D341Med (cell line): ENCODE measurements around the gene PRDM11.
A peak's percentile ranks its signal among the peaks of the same experiment; 100 is the strongest.

ENCODE experiments used
- DNase-seq: peaks from one replicate; pipeline ENCODE4 v3.0.0; 2012; ENCODE audit warnings: low spot score

PRDM11 gene

DNA sequence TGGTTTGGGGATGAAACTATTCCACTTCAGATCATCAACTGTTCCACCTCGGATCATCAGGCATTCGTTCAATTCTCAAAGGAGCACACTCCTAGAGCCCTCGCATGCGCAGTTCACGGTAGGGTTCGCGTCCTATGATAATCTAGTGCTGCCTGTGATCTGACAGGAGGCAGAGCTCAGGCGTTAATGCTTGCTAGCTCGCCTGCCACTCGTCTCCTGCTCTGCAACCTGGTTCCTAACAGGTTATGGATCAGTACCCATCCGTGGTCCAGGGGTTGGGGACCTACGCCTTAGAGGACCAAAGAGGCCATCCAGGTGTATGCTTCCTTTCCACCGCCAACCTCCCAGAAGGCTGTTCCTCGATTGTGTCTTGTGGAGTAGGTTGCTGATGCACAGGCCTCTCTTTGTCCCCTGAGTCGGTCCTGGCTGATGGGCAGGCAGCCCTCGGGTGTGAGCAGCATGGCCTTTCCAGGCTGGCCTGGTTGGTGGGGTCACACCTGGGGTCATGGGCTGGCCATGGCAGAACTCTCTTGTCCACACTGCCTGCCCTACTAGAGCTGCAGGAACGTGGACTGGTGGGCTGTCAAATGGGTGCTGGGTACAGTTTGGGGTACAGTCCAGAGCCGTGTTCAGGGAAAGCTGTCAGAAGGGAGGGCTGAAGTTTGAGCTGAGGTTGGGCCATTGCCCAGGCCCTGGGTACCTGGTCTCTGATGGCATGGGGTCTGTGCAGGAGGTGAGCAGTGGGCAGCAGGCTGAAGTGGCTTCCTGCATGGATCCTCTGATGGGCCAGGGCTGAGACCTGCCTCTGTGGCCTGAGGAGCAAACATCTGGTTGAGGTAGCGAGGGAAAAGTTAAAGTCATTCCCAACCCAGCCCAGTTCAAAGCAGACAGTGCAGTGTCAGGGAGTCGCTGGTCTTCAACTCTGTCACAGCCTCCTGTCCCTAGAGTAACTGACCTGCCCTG lies 11.1 kb downstream of the PRDM11 start:
- no peak for DNase-seq

DNA sequence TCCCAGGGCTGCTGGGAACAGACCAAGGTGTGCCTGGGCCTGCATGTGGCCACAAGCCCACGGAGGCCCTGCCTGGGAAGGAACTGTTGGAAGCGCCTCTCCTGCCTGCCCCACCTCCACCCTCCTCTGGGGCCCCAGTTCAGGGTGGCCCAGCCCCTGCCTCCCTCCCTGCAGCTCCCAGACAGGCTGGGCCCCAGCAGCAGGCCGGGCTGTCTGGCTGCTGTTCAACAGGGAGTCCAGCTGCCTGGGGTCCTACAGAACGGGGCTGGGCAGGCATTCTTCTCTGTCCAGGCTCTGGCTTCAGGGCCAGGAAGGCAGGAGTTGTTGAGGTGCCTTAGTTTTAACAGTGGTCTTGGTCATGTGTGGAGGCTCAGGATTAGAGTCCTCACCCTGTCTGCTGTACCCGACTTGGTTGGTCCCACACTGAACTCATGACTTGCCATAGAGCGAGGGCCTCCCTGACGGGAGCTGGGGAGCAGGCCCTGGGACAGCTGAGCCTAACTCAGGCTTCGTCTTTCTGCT lies 11.8 kb downstream of the PRDM11 start:
- no peak for DNase-seq

GRCh38 chr11:45158891-45159605 lies 12.6 kb downstream of the PRDM11 start:
- DNase-seq, result no peak

- DNase-seq, result no peak
These were observed 13.4 kb downstream of the PRDM11 start for GRCh38 chr11:45159781-45160365.

DNA sequence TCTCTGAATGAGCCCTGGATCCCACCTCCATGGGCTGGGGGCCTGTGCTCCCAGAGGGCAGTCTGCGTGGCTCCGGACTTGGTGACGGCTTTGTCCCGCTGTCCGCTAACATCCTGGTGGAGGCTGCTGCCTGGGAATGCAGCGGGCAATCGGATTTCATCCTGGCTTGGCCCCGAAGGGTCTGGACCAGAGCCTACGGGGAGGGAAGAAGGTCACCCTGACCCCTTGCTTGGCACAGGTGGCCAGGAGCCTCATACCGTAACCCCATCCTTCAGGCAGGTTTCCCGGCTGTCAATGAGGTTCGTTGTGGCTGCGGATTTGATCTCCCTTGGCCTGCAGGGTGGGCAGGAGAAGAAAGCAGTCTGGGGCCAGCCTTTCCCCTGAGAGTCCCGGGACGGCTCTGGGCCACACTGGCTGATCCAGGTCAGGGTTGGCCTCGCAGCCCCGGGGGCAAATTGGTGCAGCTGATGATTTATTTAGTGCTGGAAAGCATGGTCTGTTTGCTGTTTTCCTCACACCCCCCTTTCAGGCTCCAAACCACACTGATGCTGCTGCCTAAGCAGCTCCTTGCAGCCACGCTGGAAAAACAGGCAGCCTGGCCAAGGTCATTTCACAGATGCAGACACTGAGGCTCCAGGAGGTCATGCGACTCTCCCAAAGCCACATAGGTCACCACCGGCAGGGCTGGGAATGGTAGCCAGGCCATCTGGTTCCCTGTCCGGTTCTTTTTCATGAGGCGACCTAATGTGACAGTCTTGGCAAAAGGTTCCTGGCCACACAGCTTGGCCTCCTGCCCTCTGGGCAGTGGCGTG lies 15.0 kb downstream of the PRDM11 start:
- DNase-seq, result no peak

- DNase-seq, result no peak
These were observed 15.6 kb downstream of the PRDM11 start for GRCh38 chr11:45162064-45162375.

DNA sequence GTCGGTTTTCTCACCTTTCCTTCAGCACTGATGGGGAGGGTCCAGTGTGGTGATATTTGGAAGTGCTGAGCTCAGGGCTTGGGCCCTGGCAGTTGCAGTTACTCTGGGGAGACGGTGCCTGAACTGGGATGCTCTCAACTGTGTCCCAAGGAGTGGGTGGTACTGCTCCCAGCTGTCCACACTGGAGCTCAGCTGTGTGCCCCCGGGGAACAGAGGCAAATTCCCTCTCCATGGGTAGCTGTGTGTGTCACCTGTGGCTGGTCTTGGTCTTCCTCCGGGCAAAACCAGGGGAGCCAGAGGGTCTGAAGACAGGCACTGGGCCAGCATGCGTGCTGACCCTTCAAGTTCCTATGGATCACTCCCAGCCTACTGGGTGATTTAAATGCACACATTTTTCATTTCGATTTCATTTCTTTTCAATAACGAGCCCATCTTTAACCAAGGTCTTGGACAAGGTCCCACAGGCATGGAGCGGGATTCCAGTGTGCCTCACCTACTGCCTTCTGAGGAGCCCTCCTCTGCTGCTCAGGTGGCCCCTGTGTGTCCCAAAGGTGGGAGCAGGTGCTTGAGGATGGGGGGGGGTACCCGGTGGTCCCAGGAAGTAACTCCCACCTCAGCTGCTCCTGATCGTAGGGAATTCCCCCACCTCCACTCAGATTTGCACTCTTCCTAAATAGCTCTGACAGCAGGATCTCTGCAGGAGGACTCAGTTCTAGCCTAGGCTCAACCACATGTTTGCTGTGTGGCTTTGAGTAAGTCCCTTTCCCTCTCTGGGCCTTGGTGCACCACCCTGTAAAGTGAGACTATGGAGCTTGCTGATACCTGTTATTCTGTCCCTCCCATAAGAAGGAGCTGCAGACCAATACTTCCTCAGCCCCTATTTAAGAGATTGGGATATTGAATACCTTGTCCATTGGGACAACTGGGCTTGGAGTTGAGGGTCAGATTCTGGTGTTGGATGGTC lies 16.8 kb downstream of the PRDM11 start:
- no peak for DNase-seq

DNA sequence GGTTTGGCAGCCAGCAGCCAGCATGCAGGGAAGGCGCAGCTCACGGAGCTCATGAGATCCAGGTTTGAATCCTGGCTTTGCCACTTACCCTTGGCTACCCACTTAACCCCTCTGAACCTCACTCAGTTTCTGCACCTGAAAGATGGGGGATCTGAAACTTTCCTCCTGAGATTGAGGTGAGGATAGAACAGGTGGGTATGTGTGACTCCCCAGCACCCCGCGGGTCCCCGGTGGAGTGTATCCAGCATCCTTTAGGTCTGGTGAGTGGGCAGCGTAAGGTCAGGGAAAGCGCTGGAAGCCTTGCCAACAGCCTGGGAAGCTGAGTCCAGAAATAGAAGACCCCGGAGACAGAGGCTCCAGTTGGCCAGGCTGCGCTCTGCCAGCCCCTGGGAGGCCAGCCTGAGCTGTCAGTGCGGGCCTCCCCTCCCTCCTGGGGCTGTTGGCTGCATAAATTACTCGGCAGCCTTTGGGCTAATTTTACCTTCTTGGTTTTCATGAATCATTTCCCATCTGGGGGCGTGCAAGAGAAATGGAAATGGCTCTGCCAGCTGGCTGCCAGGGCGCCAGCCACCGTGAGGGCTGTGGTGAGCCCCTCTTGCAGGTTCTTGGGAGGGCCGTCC lies 17.6 kb downstream of the PRDM11 start:
- DNase-seq, result no peak

DNA sequence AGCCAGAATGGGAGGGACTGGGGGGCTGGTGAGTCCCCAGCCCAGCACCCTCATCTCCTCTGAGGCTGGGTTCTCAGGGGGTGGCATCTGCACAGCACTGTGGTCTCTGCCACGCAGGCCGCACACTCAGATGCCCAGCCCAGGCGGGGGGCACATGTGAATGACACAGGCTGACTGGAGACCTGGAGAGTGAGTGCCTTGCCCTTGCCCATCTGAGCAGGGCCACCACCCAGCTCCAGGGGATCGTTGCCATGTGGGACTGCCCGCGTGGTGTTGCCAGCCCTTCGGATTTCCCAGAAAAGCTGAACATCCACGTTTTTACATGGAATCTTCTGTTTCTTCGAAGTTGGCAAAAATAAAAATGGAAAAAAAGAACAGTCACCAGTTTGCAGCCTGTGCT lies 18.9 kb downstream of the PRDM11 start:
- no peak for DNase-seq

DNA sequence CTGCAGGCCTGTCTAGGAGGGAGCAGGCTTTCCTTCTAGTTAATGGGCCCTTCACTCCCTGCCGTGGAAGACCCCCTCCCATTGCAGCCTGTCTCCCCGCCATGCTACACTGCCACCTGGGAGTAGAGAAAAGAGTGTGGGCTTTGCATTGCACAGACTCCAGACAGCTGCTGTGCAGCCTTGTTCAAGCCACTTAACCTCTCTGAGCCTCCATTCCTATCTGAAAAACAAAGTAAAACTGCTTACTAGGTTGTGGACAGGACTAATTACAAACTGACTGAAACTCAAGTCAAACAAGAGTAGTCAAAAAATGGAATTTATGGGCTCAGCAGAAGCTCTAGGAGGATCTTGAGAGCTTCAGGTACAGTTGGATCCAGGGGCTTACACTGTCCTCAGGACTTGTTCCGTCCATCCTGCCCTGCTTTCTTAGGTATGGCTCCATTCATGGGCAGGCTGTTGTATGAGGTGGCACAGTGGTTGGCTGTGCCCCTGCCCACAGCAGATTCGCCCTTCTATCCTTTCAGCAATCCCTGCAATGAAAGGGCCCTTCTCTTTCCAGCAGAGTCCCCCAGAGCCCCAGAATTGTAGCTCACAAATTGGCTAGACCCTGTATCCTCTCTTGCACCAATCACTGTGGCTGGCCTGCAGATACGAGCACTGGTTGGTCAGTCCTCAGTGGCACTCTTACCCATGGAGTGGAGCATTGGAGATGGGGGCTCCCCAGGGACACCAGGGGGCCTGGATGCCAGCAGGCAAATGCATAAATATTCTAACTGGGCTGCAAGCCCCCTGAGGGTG lies 19.6 kb downstream of the PRDM11 start:
- no peak for DNase-seq

DNA sequence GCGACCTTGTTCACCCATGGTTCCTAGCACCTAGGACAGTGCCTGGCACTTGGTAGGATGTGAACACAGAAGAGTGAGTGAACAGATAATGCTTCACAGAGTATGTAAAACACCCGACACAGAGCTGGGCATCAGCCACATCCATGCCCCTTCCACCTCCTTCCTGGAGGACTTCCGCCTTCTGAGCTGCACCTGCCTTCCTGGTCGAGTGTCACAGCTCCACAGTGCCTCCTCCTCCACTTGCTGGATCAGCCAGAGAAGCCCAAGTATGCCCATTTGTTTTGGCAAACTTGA lies 20.1 kb downstream of the PRDM11 start:
- DNase-seq, result no peak

GRCh38 chr11:45167283-45167682 lies 20.8 kb downstream of the PRDM11 start:
- DNase-seq, result peak; percentile 56

GRCh38 chr11:45168366-45169130 lies 22.1 kb downstream of the PRDM11 start:
- DNase-seq, result no peak

- DNase-seq, result no peak
These were observed 23.1 kb downstream of the PRDM11 start for GRCh38 chr11:45169310-45170072.

DNA sequence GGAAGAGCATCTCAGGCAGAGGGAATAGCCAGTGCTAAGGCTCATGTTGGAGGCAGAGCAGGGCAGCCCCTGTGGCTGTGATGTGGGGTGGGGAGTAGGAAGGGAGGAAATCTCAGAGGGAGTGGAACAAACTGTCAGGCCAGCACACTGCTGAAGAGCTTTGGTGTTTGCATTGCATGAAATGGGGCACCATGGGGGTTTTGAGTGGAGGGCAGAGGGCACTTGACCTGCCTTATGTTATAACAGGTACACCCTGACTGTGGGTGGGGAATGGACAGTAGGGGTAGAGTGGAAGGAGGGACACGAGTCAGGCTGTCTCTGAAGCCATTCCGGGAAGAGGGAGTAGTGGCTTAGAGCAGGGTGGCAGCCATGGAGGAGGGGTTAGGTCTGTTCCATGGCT lies 24.0 kb downstream of the PRDM11 start:
- DNase-seq, result no peak

- no peak for DNase-seq
These were observed 25.1 kb downstream of the PRDM11 start for GRCh38 chr11:45171550-45171949.

DNA sequence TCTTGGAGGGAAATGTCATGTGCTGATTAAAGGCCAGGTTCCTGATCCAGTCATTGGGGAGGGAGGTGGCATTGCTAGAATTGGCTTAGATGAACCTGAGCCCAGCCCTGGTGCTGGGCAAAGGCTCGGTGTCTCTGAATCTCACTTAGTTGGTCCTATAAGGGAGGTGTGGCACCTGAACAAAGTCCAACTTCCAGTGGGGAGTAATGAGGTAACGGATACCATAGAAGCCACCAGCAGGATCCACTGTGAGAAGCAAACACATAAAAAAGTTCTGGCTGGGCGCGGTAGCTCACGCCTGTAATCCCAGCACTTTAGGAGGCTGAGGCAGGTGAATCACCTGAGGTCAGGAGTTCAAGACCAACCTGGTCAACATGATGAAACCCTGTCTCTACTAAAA lies 26.6 kb downstream of the PRDM11 start:
- DNase-seq, result no peak

DNA sequence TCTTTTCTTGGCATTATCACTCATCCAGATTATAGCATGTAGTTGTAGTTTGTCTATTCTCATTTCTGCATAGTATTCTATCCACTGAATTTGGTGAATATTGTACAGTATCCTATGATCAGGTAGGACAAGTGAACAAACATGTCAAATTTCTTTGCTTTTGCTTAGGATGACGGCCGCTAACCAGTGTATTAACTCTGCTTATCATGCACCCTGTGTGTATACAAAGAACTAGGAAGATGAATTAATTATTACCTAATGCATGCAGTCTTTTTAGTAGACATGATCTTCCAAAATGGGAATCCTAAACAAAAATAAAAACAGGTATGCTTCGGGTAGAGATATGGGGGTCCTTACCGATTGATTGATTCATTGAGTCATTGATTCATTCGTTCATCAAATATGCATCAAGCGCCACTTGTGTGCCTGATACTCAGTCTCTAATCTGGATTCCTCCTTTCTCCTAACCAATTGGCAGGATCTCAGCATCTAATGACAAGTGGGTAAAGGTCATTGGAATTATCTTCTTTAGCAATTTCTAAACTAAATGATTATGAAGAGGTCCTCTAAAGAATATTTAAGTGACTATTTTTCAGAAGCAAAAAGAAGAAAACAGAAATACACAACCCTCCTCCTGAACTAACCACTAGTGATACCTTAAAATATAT lies 27.9 kb downstream of the PRDM11 start:
- no peak for DNase-seq
